HFFc6 (cell line): ENCODE results near the gene PHLDB3. TPM values are rescaled to one million over a fixed set of nuclear protein-coding genes. Genes with fewer than 3 reads are reported as not detected.
A peak's percentile ranks its signal among the peaks of the same experiment; 100 is the strongest.

Experiments used
- DNase-seq: peaks from one replicate; pipeline ENCODE4 v3.0.0-alpha.2; 2018
- H3K27ac Mint-ChIP-seq: 2 replicates; pipeline ENCODE4 v1.8.0; 2020; ENCODE audit warnings: mild to moderate bottlenecking, mixed read lengths
- H3K27me3 Mint-ChIP-seq: 2 replicates; pipeline ENCODE4 v1.8.0; 2021; ENCODE audit warnings: mild to moderate bottlenecking, moderate library complexity, mixed read lengths; ENCODE audit not compliant: insufficient read depth
- H3K36me3 Mint-ChIP-seq: 2 replicates; pipeline ENCODE4 v1.8.0; 2021; ENCODE audit warnings: low read depth, mixed read lengths
- H3K4me1 Mint-ChIP-seq: 2 replicates; pipeline ENCODE4 v1.8.0; 2020; ENCODE audit warnings: low read depth, mixed read lengths
- H3K4me3 Mint-ChIP-seq: 2 replicates; pipeline ENCODE4 v1.8.0; 2020; ENCODE audit warnings: mild to moderate bottlenecking, moderate library complexity, mixed read lengths
- H3K9me3 Mint-ChIP-seq: 2 replicates; pipeline ENCODE4 v1.8.0; 2020; ENCODE audit warnings: mild to moderate bottlenecking, mixed read lengths
- total RNA-seq, 6 experiments: library from RNA; stranded (reverse); fragmentation: NEBNext Ultra II Directional; extraction: Animal tissue kit (Norgen Biotek cat#: 25700); gene quantifications; 2 replicates in 1 of 6; 3 replicates in 5 of 6; pipeline ENCODE4 v1.2.3, GENCODE V29; 2021
- TF ChIP-seq, protein P1 (sequence below): fragments of 200-600 bp; sonication (generic); IDR thresholded peaks from 2 replicates; pipeline ENCODE4 v1.5.0; 2021; ENCODE audit warnings: antibody characterized with exemption, mild to moderate bottlenecking

Gene PHLDB3
- total RNA-seq, 6 experiments from 2014 or later: 7.5 to 12.5 (median 11.7) TPM

DNA sequence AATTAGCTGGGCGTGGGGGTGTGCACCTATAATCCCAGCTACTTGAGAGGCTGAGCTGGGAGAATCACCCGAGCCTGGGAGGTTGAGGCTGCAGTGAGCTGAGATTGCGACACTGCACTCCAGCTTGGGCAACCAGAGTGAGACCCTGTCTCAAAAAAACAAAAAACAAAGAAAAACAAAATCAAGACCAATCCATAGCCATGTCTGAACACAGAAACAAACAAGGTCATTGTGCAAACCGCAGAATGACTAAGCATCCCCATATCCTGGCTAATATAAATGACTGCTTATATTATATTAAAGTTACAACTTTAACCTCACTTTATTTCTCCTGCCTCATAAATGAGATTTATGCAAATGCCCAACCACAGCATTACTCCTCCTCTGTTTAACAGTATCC, 36.8 kb downstream of the PHLDB3 start:
- H3K27ac Mint-ChIP-seq: peak overlapping the region; percentile 19; the same call in 1 of the 2 replicates
- TF ChIP-seq, protein P1, sequence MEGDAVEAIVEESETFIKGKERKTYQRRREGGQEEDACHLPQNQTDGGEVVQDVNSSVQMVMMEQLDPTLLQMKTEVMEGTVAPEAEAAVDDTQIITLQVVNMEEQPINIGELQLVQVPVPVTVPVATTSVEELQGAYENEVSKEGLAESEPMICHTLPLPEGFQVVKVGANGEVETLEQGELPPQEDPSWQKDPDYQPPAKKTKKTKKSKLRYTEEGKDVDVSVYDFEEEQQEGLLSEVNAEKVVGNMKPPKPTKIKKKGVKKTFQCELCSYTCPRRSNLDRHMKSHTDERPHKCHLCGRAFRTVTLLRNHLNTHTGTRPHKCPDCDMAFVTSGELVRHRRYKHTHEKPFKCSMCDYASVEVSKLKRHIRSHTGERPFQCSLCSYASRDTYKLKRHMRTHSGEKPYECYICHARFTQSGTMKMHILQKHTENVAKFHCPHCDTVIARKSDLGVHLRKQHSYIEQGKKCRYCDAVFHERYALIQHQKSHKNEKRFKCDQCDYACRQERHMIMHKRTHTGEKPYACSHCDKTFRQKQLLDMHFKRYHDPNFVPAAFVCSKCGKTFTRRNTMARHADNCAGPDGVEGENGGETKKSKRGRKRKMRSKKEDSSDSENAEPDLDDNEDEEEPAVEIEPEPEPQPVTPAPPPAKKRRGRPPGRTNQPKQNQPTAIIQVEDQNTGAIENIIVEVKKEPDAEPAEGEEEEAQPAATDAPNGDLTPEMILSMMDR: no peak
- H3K9me3 Mint-ChIP-seq: no peaks in the 10 kb centered on the region
- peak; percentile 64 for DNase-seq
- peaks cover 62% of the 10 kb centered on the region for H3K4me1 Mint-ChIP-seq
- peaks cover 6% of the 10 kb centered on the region for H3K27me3 Mint-ChIP-seq
- no peaks in the 10 kb centered on the region for H3K36me3 Mint-ChIP-seq
- H3K4me3 Mint-ChIP-seq: no peak overlapping the region

DNA sequence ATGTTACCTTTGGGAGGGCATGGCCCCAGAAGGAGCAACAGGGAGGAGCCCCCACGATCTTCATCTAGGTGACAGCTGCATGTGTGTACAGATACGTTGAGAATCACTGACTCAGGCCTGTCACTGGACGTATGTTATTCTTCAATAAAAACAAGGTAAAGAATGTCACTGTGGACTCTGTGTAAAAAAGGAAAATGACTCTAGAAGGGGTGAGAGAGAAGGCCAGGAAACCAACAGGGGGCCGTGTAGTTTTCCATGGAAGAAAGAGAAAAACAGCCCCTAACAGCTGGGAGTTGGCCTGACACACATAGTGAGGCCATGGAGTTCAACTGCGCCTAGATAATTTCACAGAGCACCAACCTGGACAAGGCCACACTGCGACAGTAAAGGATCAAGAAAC, 37.3 kb downstream of the PHLDB3 start:
- no peaks in the 10 kb centered on the region for H3K9me3 Mint-ChIP-seq
- no peaks in the 10 kb centered on the region for H3K36me3 Mint-ChIP-seq
- no peak for DNase-seq
- TF ChIP-seq, protein P1: no peak
- H3K4me3 Mint-ChIP-seq: no peak overlapping the region
- peak overlapping the region; percentile 17; the same call in 1 of the 2 replicates for H3K27ac Mint-ChIP-seq
- H3K27me3 Mint-ChIP-seq: peaks cover 7% of the 10 kb centered on the region
- H3K4me1 Mint-ChIP-seq: peaks cover 62% of the 10 kb centered on the region

DNA sequence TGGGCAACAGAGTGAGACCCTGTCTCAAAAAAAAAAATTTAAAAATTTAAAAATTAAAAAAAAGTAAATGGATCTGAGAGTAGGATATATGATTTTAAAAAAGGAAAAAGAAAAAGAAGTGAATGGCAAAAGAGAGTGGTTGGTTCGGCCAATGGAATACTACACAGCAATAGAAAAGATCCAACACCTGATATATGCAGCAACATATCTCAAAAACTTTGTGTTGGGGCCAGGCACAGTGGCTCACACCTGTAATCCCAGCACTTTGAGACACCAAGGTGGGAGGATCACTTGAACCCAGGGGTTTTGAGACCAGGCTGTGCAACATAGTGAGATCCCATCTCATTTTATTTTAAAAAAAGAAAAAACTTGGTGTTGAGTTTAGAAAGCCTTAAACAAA, 37.8 kb downstream of the PHLDB3 start:
- TF ChIP-seq, protein P1: no peak
- H3K4me1 Mint-ChIP-seq: peaks cover 62% of the 10 kb centered on the region
- no peak overlapping the region for H3K27ac Mint-ChIP-seq

DNA sequence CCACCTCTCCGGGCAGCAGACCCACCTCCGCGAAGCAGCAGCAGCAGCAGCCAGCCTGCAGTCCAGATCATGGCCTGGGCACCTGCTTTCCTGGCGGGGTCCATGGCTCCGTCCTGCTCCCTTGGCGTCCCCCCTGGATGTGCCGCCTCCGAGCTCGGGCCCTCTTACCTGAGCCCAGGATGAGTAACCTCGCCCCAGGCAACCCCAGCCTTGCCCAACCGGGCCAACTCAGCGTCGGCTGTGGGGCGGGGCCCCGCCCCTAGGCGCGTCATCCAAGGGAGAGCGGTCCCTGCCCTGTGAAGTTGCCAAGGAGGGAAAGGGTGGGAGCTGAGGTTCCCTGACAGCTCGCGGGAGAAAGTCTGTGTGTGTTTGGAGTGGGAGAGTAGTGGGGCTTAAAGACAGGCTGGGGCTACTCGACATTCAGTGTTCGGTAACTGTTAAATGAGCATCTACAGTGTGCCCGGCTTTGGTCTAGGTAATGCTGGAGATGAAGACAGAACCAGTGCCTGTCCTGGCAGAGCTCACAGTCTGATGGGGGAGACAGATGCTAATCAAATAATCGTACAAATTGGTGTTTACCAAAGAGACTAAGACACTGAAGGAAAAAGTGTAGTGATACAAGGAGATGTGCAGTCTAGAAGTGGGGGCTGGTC, 39.0 kb downstream of the PHLDB3 start, which contains the start of gene LYPD3:
TSS of gene LYPD3 (minus strand) at position 141 of the 653 bp plus-strand sequence. CDS start at position 104, 37 bp downstream.
- Mint-ChIP-seq H3K9me3 (no peaks in the 10 kb centered on the region), H3K4me3 (peak within 1 kb of the TSS; percentile 91; the same call in 1 of the 2 replicates), H3K4me1 (peaks cover 57% of the 10 kb centered on the region), H3K27ac (no peak within 1 kb of the TSS), H3K36me3 (no peaks in the 10 kb centered on the region), H3K27me3 (peaks cover 20% of the 10 kb centered on the region)
- TF ChIP-seq, protein P1: no peak
- DNase-seq: peak; percentile 28

More for the DNA sequence above, 37.8 kb downstream of the PHLDB3 start:
- Mint-ChIP-seq H3K9me3 (no peaks in the 10 kb centered on the region), H3K27me3 (peaks cover 9% of the 10 kb centered on the region), H3K36me3 (no peaks in the 10 kb centered on the region), H3K4me3 (no peak overlapping the region)
- DNase-seq: no peak

DNA sequence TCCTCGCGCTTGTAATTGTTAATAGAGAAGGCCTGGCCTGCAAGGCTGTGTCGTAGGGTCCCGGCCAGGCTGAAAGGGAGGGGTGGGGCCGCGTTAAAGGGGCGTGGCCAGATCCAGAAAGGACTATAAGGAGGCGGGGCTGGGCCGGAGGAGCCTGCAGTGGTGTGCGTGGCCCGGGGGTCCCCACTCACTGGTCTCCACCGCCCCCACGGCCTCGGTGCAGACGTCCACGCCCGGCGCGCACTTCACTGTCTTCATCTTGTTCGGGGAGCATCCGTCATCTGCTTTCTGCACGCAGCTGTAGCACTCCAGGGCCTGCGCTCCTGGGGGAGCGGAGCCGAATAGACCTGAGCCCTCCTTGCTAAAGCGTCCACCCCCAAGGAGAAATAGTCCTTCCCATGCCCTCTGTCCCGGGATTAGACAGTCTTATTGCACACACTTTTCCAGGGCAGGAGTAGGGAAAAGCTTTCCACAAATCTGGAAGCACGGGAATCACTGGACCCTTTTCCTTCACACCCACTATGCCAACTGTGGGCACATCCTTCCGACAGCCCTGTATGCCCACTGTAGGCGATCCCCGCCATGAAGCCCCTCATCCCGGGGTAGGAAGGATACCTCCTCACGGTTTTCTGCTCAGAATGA, 40.3 kb downstream of the PHLDB3 start:
- peaks cover 24% of the 10 kb centered on the region for H3K27me3 Mint-ChIP-seq
- DNase-seq: no peak
- no peaks in the 10 kb centered on the region for H3K36me3 Mint-ChIP-seq
- peak overlapping the region; percentile 68 for H3K27ac Mint-ChIP-seq
- H3K4me1 Mint-ChIP-seq: peaks cover 46% of the 10 kb centered on the region
- TF ChIP-seq, protein P1: no peak
- no peaks in the 10 kb centered on the region for H3K9me3 Mint-ChIP-seq
- peak overlapping the region; percentile 91 for H3K4me3 Mint-ChIP-seq
